Fibroblast of villous mesenchyme (primary cell): ENCODE data around the gene BRF1. TPM values are rescaled to one million over a fixed set of nuclear protein-coding genes. Genes with fewer than 3 reads are reported as not detected.

Experiments
- DNase-seq: peaks from one replicate; pipeline ENCODE4 v3.0.0-alpha.2; 2010; ENCODE audit warnings: low read depth
- H3K4me3 ChIP-seq: 2 replicates; pipeline ENCODE4 v1.5.1; 2011; ENCODE audit warnings: low read depth, mild to moderate bottlenecking, low read length
- CTCF ChIP-seq: IDR thresholded peaks from 2 replicates; pipeline ENCODE4 v1.5.1; 2012; ENCODE audit warnings: low read depth, mild to moderate bottlenecking, low read length; ENCODE audit not compliant: insufficient read depth
- total RNA-seq: library from RNA; depleted of rRNA; stranded (reverse); fragments of >200 nt; gene quantifications from 2 replicates; pipeline ENCODE4 v1.2.3, GENCODE V29; 2012

Gene BRF1
- total RNA-seq, 1 donor, result 32.8 TPM

GRCh38 chr14:105209646-105210045, 91.2 kb downstream of the BRF1 start:
- DNase-seq, result no peak
- H3K4me3 ChIP-seq, result no peak overlapping the region
- TF ChIP-seq CTCF, result no peak

- H3K4me3 ChIP-seq, result no peak overlapping the region
- DNase-seq, result no peak
- TF ChIP-seq CTCF, result no peak
Observed at GRCh38 chr14:105209091-105209490, 91.7 kb downstream of the BRF1 start.

GRCh38 chr14:105208738-105209075, 92.1 kb downstream of the BRF1 start:
- no peak for DNase-seq
- no peak overlapping the region for H3K4me3 ChIP-seq
- no peak for TF ChIP-seq CTCF

- TF ChIP-seq CTCF, result no peak
- no peak overlapping the region for H3K4me3 ChIP-seq
- DNase-seq, result no peak
Observed at GRCh38 chr14:105207996-105208737, 92.6 kb downstream of the BRF1 start.

GRCh38 chr14:105207460-105207901, 93.3 kb downstream of the BRF1 start:
- DNase-seq, result no peak
- no peak for TF ChIP-seq CTCF
- no peak overlapping the region for H3K4me3 ChIP-seq

- TF ChIP-seq CTCF, result no peak
- H3K4me3 ChIP-seq, result no peak overlapping the region
- DNase-seq, result no peak
Observed at GRCh38 chr14:105206873-105207272, 93.9 kb downstream of the BRF1 start.
